GM12875 (cell line): ENCODE results near the gene CIDEA.

Experiments used
- H3K4me3 ChIP-seq: one replicate; pipeline ENCODE4 v1.5.1; 2011; ENCODE audit warnings: low read depth, low read length, control low read depth
- CTCF ChIP-seq: IDR thresholded peaks from 2 replicates; pipeline ENCODE4 v1.5.1; 2011; ENCODE audit warnings: low read depth, mild to moderate bottlenecking, control low read depth, inconsistent platforms, low read length, moderate library complexity, borderline replicate concordance; ENCODE audit not compliant: insufficient read depth

Gene CIDEA

GRCh38 chr18:12231040-12231882 lies 22.9 kb upstream of the CIDEA start:
- TF ChIP-seq CTCF = no peak
- no peak overlapping the region for H3K4me3 ChIP-seq

- TF ChIP-seq CTCF = no peak
- no peak overlapping the region for H3K4me3 ChIP-seq
Measured at GRCh38 chr18:12231986-12232385, 22.2 kb upstream of the CIDEA start.

GRCh38 chr18:12233378-12233777 lies 20.8 kb upstream of the CIDEA start:
- H3K4me3 ChIP-seq = no peak overlapping the region
- TF ChIP-seq CTCF = no peak

- TF ChIP-seq CTCF = no peak
- no peak overlapping the region for H3K4me3 ChIP-seq
Measured at GRCh38 chr18:12234451-12235190, 19.5 kb upstream of the CIDEA start.

- no peak overlapping the region for H3K4me3 ChIP-seq
- TF ChIP-seq CTCF = no peak
Measured at GRCh38 chr18:12236141-12236540, 18.0 kb upstream of the CIDEA start.

GRCh38 chr18:12236934-12237832 lies 17.0 kb upstream of the CIDEA start:
- TF ChIP-seq CTCF = peak; percentile 96
- no peak overlapping the region for H3K4me3 ChIP-seq
